Erythroblast (primary cell): ENCODE data around the gene ZBTB44.
"Not testable (repeated sequence)": the region's sequence is repeated elsewhere in the genome, so short reads cannot be mapped to it uniquely, and the experiment has no call there.

ENCODE experiments used
- GATA1 ChIP-seq: IDR thresholded peaks from 2 replicates; pipeline ENCODE4 v1.6.1; 2011; ENCODE audit warnings: low read depth, mild to moderate bottlenecking, control low read depth, low read length, moderate library complexity
- POLR2A ChIP-seq: IDR thresholded peaks from 2 replicates; pipeline ENCODE4 v1.6.1; 2011; ENCODE audit warnings: mild to moderate bottlenecking, low read length

DNA sequence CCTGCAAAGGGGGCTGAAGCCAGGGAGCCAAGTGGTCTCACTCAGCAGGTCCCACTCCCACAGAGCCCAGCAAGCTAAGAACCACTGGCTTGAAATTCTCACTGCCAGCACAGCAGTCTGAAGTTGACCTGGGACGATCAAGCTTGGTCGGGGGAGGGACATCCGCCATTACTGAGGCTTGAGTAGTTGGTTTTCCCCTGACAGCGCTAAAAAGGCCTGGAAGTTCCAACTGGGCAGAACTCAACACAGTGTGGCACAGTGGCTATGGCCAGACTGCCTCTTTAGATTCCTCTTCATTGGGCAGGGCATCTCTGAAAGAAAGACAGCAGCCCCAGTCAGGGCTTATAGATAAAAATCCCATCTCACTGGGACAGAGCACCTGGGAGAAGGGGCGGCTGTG, 64.8 kb downstream of the ZBTB44 start:
- not testable (repeated sequence) for TF ChIP-seq POLR2A, GATA1
